Eye (tissue), 1 donor: Measurements from ENCODE around the gene TCF25.
"Not testable (repeated sequence)": the region's sequence is repeated elsewhere in the genome, so short reads cannot be mapped to it uniquely, and the experiment has no call there.

ENCODE experiments used
- DNase-seq: peaks from one replicate; pipeline ENCODE4 v3.0.0-alpha.2; 2015

Gene TCF25

GRCh38 chr16:89921702-89922476, 48.5 kb downstream of the TCF25 start:
- DNase-seq: peak; percentile 61

GRCh38 chr16:89922477-89922883, 49.1 kb downstream of the TCF25 start:
- DNase-seq: peak; percentile 88

GRCh38 chr16:89922884-89923639, 49.7 kb downstream of the TCF25 start, which contains the start of gene TUBB3:
Gene TUBB3, plus strand, starts transcription at chr16:89923342. Its CDS starts 60 bp downstream, at chr16:89923402.
- DNase-seq: peak; percentile 93

GRCh38 chr16:89923640-89924296, 50.4 kb downstream of the TCF25 start:
- DNase-seq: peak; percentile 80

- DNase-seq: peak; percentile 94
Observed at GRCh38 chr16:89924297-89924924, 51.0 kb downstream of the TCF25 start.

GRCh38 chr16:89924925-89925307, 51.5 kb downstream of the TCF25 start:
- DNase-seq: no peak

- DNase-seq: no peak
Observed at GRCh38 chr16:89925596-89926079, 52.2 kb downstream of the TCF25 start.

GRCh38 chr16:89931305-89931896, 58.0 kb downstream of the TCF25 start:
- no peak for DNase-seq

GRCh38 chr16:89931964-89932363, 58.6 kb downstream of the TCF25 start:
- DNase-seq: no peak

GRCh38 chr16:89934019-89934418, 60.6 kb downstream of the TCF25 start:
- not testable (repeated sequence) for DNase-seq

- DNase-seq: no peak
Observed at GRCh38 chr16:89934611-89935553, 61.5 kb downstream of the TCF25 start.

GRCh38 chr16:89935620-89936019, 62.2 kb downstream of the TCF25 start:
- not testable (repeated sequence) for DNase-seq

GRCh38 chr16:89936034-89936433, 62.6 kb downstream of the TCF25 start:
- DNase-seq: no peak

- DNase-seq: no peak
Observed at GRCh38 chr16:89936508-89936907, 63.1 kb downstream of the TCF25 start.

GRCh38 chr16:89936981-89937380, 63.6 kb downstream of the TCF25 start:
- no peak for DNase-seq

- DNase-seq: no peak
Observed at GRCh38 chr16:89938175-89938885, 64.9 kb downstream of the TCF25 start.

- no peak for DNase-seq
Observed at GRCh38 chr16:89944773-89945172, 71.4 kb downstream of the TCF25 start.

GRCh38 chr16:89945654-89946053, 72.3 kb downstream of the TCF25 start:
- no peak for DNase-seq

GRCh38 chr16:89946515-89946914, 73.1 kb downstream of the TCF25 start:
- no peak for DNase-seq

GRCh38 chr16:89949121-89949742, 75.8 kb downstream of the TCF25 start:
- DNase-seq: no peak
